ENCODE data around the gene CCAR1.
"Not testable (repeated sequence)": the region's sequence is repeated elsewhere in the genome, so short reads cannot be mapped to it uniquely, and the experiment has no call there.

CCAR1 gene

GRCh38 chr10:68829952-68830351 lies 108.9 kb downstream of the CCAR1 start:
- FAIRE-seq = no peak

GRCh38 chr10:68831961-68832455 lies 111.0 kb downstream of the CCAR1 start:
- no peak for FAIRE-seq

- FAIRE-seq = no peak
Observed at GRCh38 chr10:68832601-68833000, 111.6 kb downstream of the CCAR1 start.

- FAIRE-seq = no peak
Observed at GRCh38 chr10:68837626-68838322, 116.7 kb downstream of the CCAR1 start.

- FAIRE-seq = not testable (repeated sequence)
Observed at GRCh38 chr10:68840650-68841049, 119.6 kb downstream of the CCAR1 start.
